Choroid plexus epithelial cell (primary cell): ENCODE data around the gene KERA.

Experiments
- DNase-seq: peaks from one replicate; pipeline ENCODE4 v3.0.0-alpha.2; 2010; ENCODE audit warnings: low read depth
- H3K4me3 ChIP-seq: 2 replicates; pipeline ENCODE4 v1.5.1; 2011; ENCODE audit warnings: low read depth, mild to moderate bottlenecking, control low read depth, low read length, moderate library complexity
- CTCF ChIP-seq: conservative IDR thresholded peaks from 2 replicates; pipeline ENCODE4 v1.5.1; 2011; ENCODE audit warnings: low read depth, mild to moderate bottlenecking, control low read depth, inconsistent platforms, low read length, moderate library complexity

KERA gene

GRCh38 chr12:91057368-91058165, at the start of gene KERA:
Gene KERA, minus strand, starts transcription at chr12:91058024. Its CDS starts 1,743 bp downstream, at chr12:91056281.
- TF ChIP-seq CTCF = no peak
- no peak for DNase-seq
- no peak within 1 kb of the TSS for H3K4me3 ChIP-seq

- no peak overlapping the region for H3K4me3 ChIP-seq
- DNase-seq = no peak
- no peak for TF ChIP-seq CTCF
Measured at GRCh38 chr12:91106283-91106682, 48.5 kb upstream of the KERA start.

- no peak for TF ChIP-seq CTCF
- H3K4me3 ChIP-seq = no peak overlapping the region
- DNase-seq = no peak
Measured at GRCh38 chr12:91105807-91106206, 48.0 kb upstream of the KERA start.

GRCh38 chr12:91104812-91105466, 47.1 kb upstream of the KERA start:
- H3K4me3 ChIP-seq = no peak overlapping the region
- no peak for DNase-seq
- TF ChIP-seq CTCF = no peak

- no peak for DNase-seq
- no peak for TF ChIP-seq CTCF
Measured at GRCh38 chr12:91103624-91104023, 45.8 kb upstream of the KERA start.

GRCh38 chr12:91103101-91103500, 45.3 kb upstream of the KERA start:
- DNase-seq = no peak
- TF ChIP-seq CTCF = no peak
- no peak overlapping the region for H3K4me3 ChIP-seq

More at GRCh38 chr12:91103624-91104023, 45.8 kb upstream of the KERA start:
- no peak overlapping the region for H3K4me3 ChIP-seq
